ENCODE measurements around the gene HTRA3.

The HTRA3 gene

GRCh38 chr4:8295471-8295870 lies 25.9 kb downstream of the HTRA3 start:
- Histone ChIP-seq H3K36me3 (ENCODE audit: low read length) (no peaks in the 10 kb centered on the region), H3K9me2 (replicated peaks; ENCODE audit: insufficient read depth, low read length) (no peaks in the 10 kb centered on the region), H2AFZ (ENCODE audit: low read depth, low read length, severe bottlenecking) (no peak overlapping the region), H3K4me2 (ENCODE audit: low read depth, low read length, poor library complexity, severe bottlenecking) (no peak overlapping the region), H3K79me2 (ENCODE audit: insufficient read depth, low read length) (no peaks in the 10 kb centered on the region), H3K4me3 (ENCODE audit: insufficient read depth, low read length, poor library complexity, severe bottlenecking) (no peak overlapping the region), H3K9ac (ENCODE audit: low read length) (no peak overlapping the region), H3F3A (ENCODE audit: insufficient read depth) (no peaks in the 10 kb centered on the region), H4K20me1 (ENCODE audit: low read depth, low read length) (no peaks in the 10 kb centered on the region), H3K27ac (ENCODE audit: low read depth, low read length) (no peak overlapping the region), H3K9me3 (ENCODE audit: insufficient read depth, low read length) (no peaks in the 10 kb centered on the region), H3K27me3 (ENCODE audit: low read length) (no peaks in the 10 kb centered on the region)
- TF ChIP-seq CTCF (IDR thresholded peaks at IDR 0.05; ENCODE audit: insufficient read depth, low read length, poor library complexity, severe bottlenecking) (no peak), EZH2phosphoT487 (conservative IDR thresholded peaks at IDR 0.05; ENCODE audit: low read length) (no peak)

GRCh38 chr4:8296491-8296890 lies 26.9 kb downstream of the HTRA3 start:
- Histone ChIP-seq H3K79me2 (ENCODE audit: insufficient read depth, low read length) (no peaks in the 10 kb centered on the region), H3K4me2 (ENCODE audit: low read depth, low read length, poor library complexity, severe bottlenecking) (no peak overlapping the region), H4K20me1 (ENCODE audit: low read depth, low read length) (no peaks in the 10 kb centered on the region), H3K9me3 (ENCODE audit: insufficient read depth, low read length) (no peaks in the 10 kb centered on the region), H2AFZ (ENCODE audit: low read depth, low read length, severe bottlenecking) (no peak overlapping the region), H3K9ac (ENCODE audit: low read length) (no peak overlapping the region), H3K27ac (ENCODE audit: low read depth, low read length) (no peak overlapping the region), H3F3A (ENCODE audit: insufficient read depth) (no peaks in the 10 kb centered on the region), H3K4me3 (ENCODE audit: insufficient read depth, low read length, poor library complexity, severe bottlenecking) (no peak overlapping the region), H3K36me3 (ENCODE audit: low read length) (no peaks in the 10 kb centered on the region), H3K27me3 (ENCODE audit: low read length) (no peaks in the 10 kb centered on the region), H3K9me2 (replicated peaks; ENCODE audit: insufficient read depth, low read length) (no peaks in the 10 kb centered on the region)
- TF ChIP-seq CTCF (IDR thresholded peaks at IDR 0.05; ENCODE audit: insufficient read depth, low read length, poor library complexity, severe bottlenecking) = no peak

- TF ChIP-seq EZH2phosphoT487 (conservative IDR thresholded peaks at IDR 0.05; ENCODE audit: low read length) = no peak
- TF ChIP-seq CTCF (IDR thresholded peaks at IDR 0.05; ENCODE audit: insufficient read depth, low read length, poor library complexity, severe bottlenecking) = no peak
- H3K36me3 ChIP-seq (ENCODE audit: low read length) = no peaks in the 10 kb centered on the region
- no peak overlapping the region for H3K4me3 ChIP-seq (ENCODE audit: insufficient read depth, low read length, poor library complexity, severe bottlenecking)
- H2AFZ ChIP-seq (ENCODE audit: low read depth, low read length, severe bottlenecking) = no peak overlapping the region
- no peak overlapping the region for H3K4me2 ChIP-seq (ENCODE audit: low read depth, low read length, poor library complexity, severe bottlenecking)
- H3K27me3 ChIP-seq (ENCODE audit: low read length) = no peaks in the 10 kb centered on the region
- no peaks in the 10 kb centered on the region for H3K79me2 ChIP-seq (ENCODE audit: insufficient read depth, low read length)
- no peak overlapping the region for H3K27ac ChIP-seq (ENCODE audit: low read depth, low read length)
- no peaks in the 10 kb centered on the region for H4K20me1 ChIP-seq (ENCODE audit: low read depth, low read length)
- no peaks in the 10 kb centered on the region for H3K9me2 ChIP-seq (replicated peaks; ENCODE audit: insufficient read depth, low read length)
- no peak overlapping the region for H3K9ac ChIP-seq (ENCODE audit: low read length)
- H3K9me3 ChIP-seq (ENCODE audit: insufficient read depth, low read length) = no peaks in the 10 kb centered on the region
- H3F3A ChIP-seq (ENCODE audit: insufficient read depth) = no peaks in the 10 kb centered on the region
Observed at GRCh38 chr4:8297141-8297601, 27.6 kb downstream of the HTRA3 start.

All from SU-DHL-6 (cell line).